GM18526 (cell line): ENCODE results near the gene SLC15A1.

Experiments
- POLR2A ChIP-seq: IDR thresholded peaks from 3 replicates; pipeline ENCODE4 v1.6.1; 2011; ENCODE audit not compliant: insufficient read length; ENCODE audit errors: extremely low read depth

Gene SLC15A1

GRCh38 chr13:98668155-98668554 is 84.3 kb downstream of the SLC15A1 start:
- no peak for TF ChIP-seq POLR2A

- TF ChIP-seq POLR2A = no peak
These were observed 86.9 kb downstream of the SLC15A1 start for GRCh38 chr13:98665638-98665995.

- TF ChIP-seq POLR2A = no peak
These were observed 87.4 kb downstream of the SLC15A1 start for GRCh38 chr13:98664924-98665637.

GRCh38 chr13:98664510-98664909 is 88.0 kb downstream of the SLC15A1 start:
- TF ChIP-seq POLR2A = no peak

GRCh38 chr13:98664047-98664446 is 88.4 kb downstream of the SLC15A1 start:
- TF ChIP-seq POLR2A = no peak

GRCh38 chr13:98658131-98658530 is 94.3 kb downstream of the SLC15A1 start:
- no peak for TF ChIP-seq POLR2A

GRCh38 chr13:98657506-98658085 is 94.9 kb downstream of the SLC15A1 start:
- TF ChIP-seq POLR2A = no peak

GRCh38 chr13:98656223-98656622 is 96.2 kb downstream of the SLC15A1 start:
- TF ChIP-seq POLR2A = no peak

- no peak for TF ChIP-seq POLR2A
These were observed 98.9 kb downstream of the SLC15A1 start for GRCh38 chr13:98653463-98653985.

- TF ChIP-seq POLR2A = no peak
These were observed 99.6 kb downstream of the SLC15A1 start for GRCh38 chr13:98652721-98653462.

GRCh38 chr13:98652276-98652675 is 100.2 kb downstream of the SLC15A1 start:
- no peak for TF ChIP-seq POLR2A

GRCh38 chr13:98651744-98652143 is 100.7 kb downstream of the SLC15A1 start:
- no peak for TF ChIP-seq POLR2A

- TF ChIP-seq POLR2A = no peak
These were observed 101.9 kb downstream of the SLC15A1 start for GRCh38 chr13:98650396-98651107.

- no peak for TF ChIP-seq POLR2A
These were observed 102.6 kb downstream of the SLC15A1 start for GRCh38 chr13:98649861-98650260.

- no peak for TF ChIP-seq POLR2A
These were observed 103.8 kb downstream of the SLC15A1 start for GRCh38 chr13:98648686-98649085.

- TF ChIP-seq POLR2A = no peak
These were observed 104.3 kb downstream of the SLC15A1 start for GRCh38 chr13:98648141-98648540.

- no peak for TF ChIP-seq POLR2A
These were observed 105.4 kb downstream of the SLC15A1 start for GRCh38 chr13:98647121-98647520.
